ENCODE data around the gene NFATC1.

Gene NFATC1

DNA sequence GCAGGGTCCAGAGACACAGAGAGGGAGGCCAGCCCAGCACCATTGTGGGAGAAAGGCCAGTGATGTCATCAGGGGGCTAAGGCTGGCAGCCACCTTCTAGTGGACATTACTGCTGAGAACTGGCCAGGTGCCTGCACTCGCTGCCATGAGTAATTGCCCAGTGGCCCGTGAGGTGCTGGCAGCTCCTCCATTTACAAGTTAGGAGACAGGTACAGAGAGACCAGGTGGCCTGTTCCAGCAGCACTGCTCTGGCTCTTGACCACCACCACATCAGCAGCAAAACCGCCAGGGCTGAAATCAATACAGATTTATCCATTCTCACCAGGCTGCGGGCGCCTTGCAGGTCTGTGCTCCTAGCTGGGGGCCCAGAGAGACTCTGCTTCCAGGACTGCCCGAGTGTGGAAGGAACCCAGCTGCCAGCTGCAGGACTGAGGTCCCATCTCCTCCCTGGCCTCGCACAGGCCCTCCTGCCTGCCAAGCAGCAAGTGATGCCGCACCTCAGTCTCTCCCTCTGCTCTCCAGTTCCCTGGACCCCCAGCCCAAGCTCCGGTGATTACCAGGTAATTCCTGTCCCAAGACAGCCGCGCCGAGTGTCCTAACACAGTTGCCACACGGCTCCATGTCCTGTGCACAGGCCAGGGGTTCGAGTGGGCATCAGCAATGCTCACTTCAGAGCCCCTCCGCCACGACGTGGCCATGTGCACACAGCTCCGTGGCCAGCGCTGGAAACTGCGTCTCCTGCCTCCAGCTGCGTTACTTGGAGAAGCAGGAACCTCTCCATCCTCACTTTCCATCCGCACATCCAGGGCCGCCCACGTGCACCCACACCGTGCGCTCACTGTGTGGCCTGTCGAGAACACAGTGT is 182.9 kb downstream of the NFATC1 start:
- no peak for DNase-seq
